T-helper 9 cell (primary cell): ENCODE results near the gene ZFY.

Experiments used
- DNase-seq: peaks from one replicate; pipeline ENCODE4 v3.0.0-alpha.2; 2020
- total RNA-seq, 2 donors: gene quantifications; one replicate each; lab custom pipeline; 2026; lab: John Stamatoyannopoulos, UW

Gene ZFY
- 0.07 to 0.24 reads per million in 2 donors for total RNA-seq

GRCh38 chrY:2934861-2935715, at the start of gene ZFY:
Gene ZFY, plus strand, starts transcription at chrY:2935381. Its CDS starts 18,556 bp downstream, at chrY:2953937.
- DNase-seq = no peak

GRCh38 chrY:2885880-2886279, 49.3 kb upstream of the ZFY start:
- DNase-seq = no peak

- no peak for DNase-seq
Observed at GRCh38 chrY:2887386-2887785, 47.8 kb upstream of the ZFY start.

GRCh38 chrY:2887955-2888354, 47.2 kb upstream of the ZFY start:
- no peak for DNase-seq

- no peak for DNase-seq
Observed at GRCh38 chrY:2893471-2893870, 41.7 kb upstream of the ZFY start.

- DNase-seq = no peak
Observed at GRCh38 chrY:2896050-2896449, 39.1 kb upstream of the ZFY start.

GRCh38 chrY:2907356-2907755, 27.8 kb upstream of the ZFY start:
- no peak for DNase-seq

- DNase-seq = no peak
Observed at GRCh38 chrY:2913066-2913815, 21.9 kb upstream of the ZFY start.

- DNase-seq = no peak
Observed at GRCh38 chrY:2934078-2934477, 1.1 kb upstream of the ZFY start.

- DNase-seq = no peak
Observed at GRCh38 chrY:2935716-2936435, 695 bp downstream of the ZFY start.

GRCh38 chrY:2936436-2936750, 1.2 kb downstream of the ZFY start:
- no peak for DNase-seq

- no peak for DNase-seq
Observed at GRCh38 chrY:2937149-2937548, 2.0 kb downstream of the ZFY start.

GRCh38 chrY:2949590-2950252, 14.5 kb downstream of the ZFY start:
- DNase-seq = no peak

GRCh38 chrY:2950655-2951054, 15.5 kb downstream of the ZFY start:
- no peak for DNase-seq

GRCh38 chrY:2952912-2953311, 17.7 kb downstream of the ZFY start:
- no peak for DNase-seq

GRCh38 chrY:2954735-2955134, 19.6 kb downstream of the ZFY start:
- no peak for DNase-seq

GRCh38 chrY:2955561-2955960, 20.4 kb downstream of the ZFY start:
- DNase-seq = no peak

GRCh38 chrY:2962061-2962460, 26.9 kb downstream of the ZFY start:
- no peak for DNase-seq

GRCh38 chrY:2964814-2965213, 29.6 kb downstream of the ZFY start:
- no peak for DNase-seq

- no peak for DNase-seq
Observed at GRCh38 chrY:2965629-2966028, 30.4 kb downstream of the ZFY start.

- DNase-seq = no peak
Observed at GRCh38 chrY:2969561-2969960, 34.4 kb downstream of the ZFY start.

- no peak for DNase-seq
Observed at GRCh38 chrY:2972708-2973107, 37.5 kb downstream of the ZFY start.
